ENCODE data around the gene NLGN1. TPM values are rescaled to one million over a fixed set of nuclear protein-coding genes. Genes with fewer than 3 reads are reported as not detected.
"Not testable (repeated sequence)": the region's sequence is repeated elsewhere in the genome, so short reads cannot be mapped to it uniquely, and the experiment has no call there.

Gene NLGN1
- total RNA-seq, 1 donor from 2014 or later = 50.2 TPM

GRCh38 chr3:173586166-173586565, 188.6 kb downstream of the NLGN1 start:
- Mint-ChIP-seq H3K27me3 (ENCODE audit: unreplicated experiment) (peaks cover 2% of the 10 kb centered on the region), H3K36me3 (ENCODE audit: unreplicated experiment) (no peaks in the 10 kb centered on the region), H3K27ac (ENCODE audit: unreplicated experiment) (no peak overlapping the region), H3K4me3 (ENCODE audit: unreplicated experiment) (no peak overlapping the region), H3K4me1 (ENCODE audit: low read depth, unreplicated experiment) (no peaks in the 10 kb centered on the region), H3K9me3 (ENCODE audit: unreplicated experiment) (peaks cover 2% of the 10 kb centered on the region)
- DNase-seq = no peak
- no peak for TF ChIP-seq CTCF (IDR thresholded peaks at IDR 0.05; ENCODE audit: partially characterized antibody, unreplicated experiment)

GRCh38 chr3:173587055-173587454, 189.5 kb downstream of the NLGN1 start:
- peaks cover 2% of the 10 kb centered on the region for H3K9me3 Mint-ChIP-seq (ENCODE audit: unreplicated experiment)
- no peak for DNase-seq
- H3K4me3 Mint-ChIP-seq (ENCODE audit: unreplicated experiment) = no peak overlapping the region
- no peaks in the 10 kb centered on the region for H3K36me3 Mint-ChIP-seq (ENCODE audit: unreplicated experiment)
- no peak for TF ChIP-seq CTCF (IDR thresholded peaks at IDR 0.05; ENCODE audit: partially characterized antibody, unreplicated experiment)
- H3K27ac Mint-ChIP-seq (ENCODE audit: unreplicated experiment) = no peak overlapping the region
- peaks cover 2% of the 10 kb centered on the region for H3K27me3 Mint-ChIP-seq (ENCODE audit: unreplicated experiment)
- H3K4me1 Mint-ChIP-seq (ENCODE audit: low read depth, unreplicated experiment) = no peaks in the 10 kb centered on the region

GRCh38 chr3:173588556-173588955, 191.0 kb downstream of the NLGN1 start:
- H3K4me3 Mint-ChIP-seq (ENCODE audit: unreplicated experiment) = no peak overlapping the region
- H3K4me1 Mint-ChIP-seq (ENCODE audit: low read depth, unreplicated experiment) = no peaks in the 10 kb centered on the region
- H3K9me3 Mint-ChIP-seq (ENCODE audit: unreplicated experiment) = peaks cover 2% of the 10 kb centered on the region
- peaks cover 4% of the 10 kb centered on the region for H3K27me3 Mint-ChIP-seq (ENCODE audit: unreplicated experiment)
- no peak overlapping the region for H3K27ac Mint-ChIP-seq (ENCODE audit: unreplicated experiment)
- no peak for DNase-seq
- H3K36me3 Mint-ChIP-seq (ENCODE audit: unreplicated experiment) = no peaks in the 10 kb centered on the region
- TF ChIP-seq CTCF (IDR thresholded peaks at IDR 0.05; ENCODE audit: partially characterized antibody, unreplicated experiment) = no peak

- peaks cover 4% of the 10 kb centered on the region for H3K27me3 Mint-ChIP-seq (ENCODE audit: unreplicated experiment)
- no peak overlapping the region for H3K4me3 Mint-ChIP-seq (ENCODE audit: unreplicated experiment)
- H3K27ac Mint-ChIP-seq (ENCODE audit: unreplicated experiment) = no peak overlapping the region
- no peaks in the 10 kb centered on the region for H3K4me1 Mint-ChIP-seq (ENCODE audit: low read depth, unreplicated experiment)
- TF ChIP-seq CTCF (IDR thresholded peaks at IDR 0.05; ENCODE audit: partially characterized antibody, unreplicated experiment) = no peak
- DNase-seq = no peak
- H3K9me3 Mint-ChIP-seq (ENCODE audit: unreplicated experiment) = no peaks in the 10 kb centered on the region
- H3K36me3 Mint-ChIP-seq (ENCODE audit: unreplicated experiment) = no peaks in the 10 kb centered on the region
Measured at GRCh38 chr3:173589116-173589515, 191.6 kb downstream of the NLGN1 start.

GRCh38 chr3:173591401-173591800, 193.9 kb downstream of the NLGN1 start:
- no peak for DNase-seq
- no peak overlapping the region for H3K27ac Mint-ChIP-seq (ENCODE audit: unreplicated experiment)
- H3K27me3 Mint-ChIP-seq (ENCODE audit: unreplicated experiment) = peaks cover 2% of the 10 kb centered on the region
- no peaks in the 10 kb centered on the region for H3K36me3 Mint-ChIP-seq (ENCODE audit: unreplicated experiment)
- TF ChIP-seq CTCF (IDR thresholded peaks at IDR 0.05; ENCODE audit: partially characterized antibody, unreplicated experiment) = no peak
- no peak overlapping the region for H3K4me3 Mint-ChIP-seq (ENCODE audit: unreplicated experiment)
- no peaks in the 10 kb centered on the region for H3K4me1 Mint-ChIP-seq (ENCODE audit: low read depth, unreplicated experiment)
- no peaks in the 10 kb centered on the region for H3K9me3 Mint-ChIP-seq (ENCODE audit: unreplicated experiment)

- not testable (repeated sequence) for H3K36me3 Mint-ChIP-seq (ENCODE audit: unreplicated experiment); H3K27me3 Mint-ChIP-seq (ENCODE audit: unreplicated experiment); H3K4me1 Mint-ChIP-seq (ENCODE audit: low read depth, unreplicated experiment); H3K27ac Mint-ChIP-seq (ENCODE audit: unreplicated experiment); H3K4me3 Mint-ChIP-seq (ENCODE audit: unreplicated experiment); DNase-seq; H3K9me3 Mint-ChIP-seq (ENCODE audit: unreplicated experiment)
Measured at GRCh38 chr3:173594881-173595280, 197.3 kb downstream of the NLGN1 start.
